Ishikawa (cell line): Measurements from ENCODE around the gene STEEP1.

Source experiments
- CEBPB ChIP-seq: IDR thresholded peaks from 2 replicates; pipeline ENCODE4 v1.6.1; 2012
- EGR1 ChIP-seq: IDR thresholded peaks from 2 replicates; pipeline ENCODE4 v1.6.1; 2012
- EP300 ChIP-seq: IDR thresholded peaks from 2 replicates; pipeline ENCODE4 v1.6.1; 2012; ENCODE audit warnings: borderline replicate concordance
- FOXM1 ChIP-seq: IDR thresholded peaks from 2 replicates; pipeline ENCODE4 v1.6.1; 2012; ENCODE audit warnings: low read depth, borderline replicate concordance
- MAX ChIP-seq: IDR thresholded peaks from 2 replicates; pipeline ENCODE4 v1.6.1; 2012
- REST ChIP-seq: IDR thresholded peaks from 2 replicates; pipeline ENCODE4 v1.6.1; 2012; ENCODE audit warnings: low read depth, mild to moderate bottlenecking
- TAF1 ChIP-seq: IDR thresholded peaks from 2 replicates; pipeline ENCODE4 v1.6.1; 2012; ENCODE audit warnings: low read depth, mild to moderate bottlenecking
- TCF12 ChIP-seq: IDR thresholded peaks from 2 replicates; pipeline ENCODE4 v1.6.1; 2012; ENCODE audit warnings: low read depth
- USF1 ChIP-seq: IDR thresholded peaks from 2 replicates; pipeline ENCODE4 v1.6.1; 2012
- YY1 ChIP-seq: IDR thresholded peaks from 2 replicates; pipeline ENCODE4 v1.6.1; 2012; ENCODE audit warnings: low read depth
- ZBTB7A ChIP-seq: IDR thresholded peaks from 2 replicates; pipeline ENCODE4 v1.6.1; 2012; ENCODE audit warnings: low read depth

- TF ChIP-seq CEBPB: no peak
- no peak for TF ChIP-seq ZBTB7A
- TF ChIP-seq TCF12: no peak
- no peak for TF ChIP-seq TAF1
- TF ChIP-seq EP300: no peak
- no peak for TF ChIP-seq MAX
- TF ChIP-seq EGR1: no peak
- TF ChIP-seq FOXM1: no peak
- TF ChIP-seq REST: no peak
- no peak for TF ChIP-seq YY1
- no peak for TF ChIP-seq USF1
Measured at GRCh38 chrX:119537487-119537886, 27.7 kb downstream of the STEEP1 start.
